HG02970 (cell line): ENCODE results near the gene TMEM18.

ENCODE experiments used
- ATAC-seq: cut with Tn5 transposase; IDR thresholded peaks from one replicate; pipeline ENCODE4 v1.9.1; 2021; ENCODE audit warnings: mild to moderate bottlenecking, moderate library complexity, moderate number of reproducible peaks; ENCODE audit not compliant: unreplicated experiment, low FRiP score

The TMEM18 gene

GRCh38 chr2:653645-654425 is 23.4 kb downstream of the TMEM18 start:
- no peak for ATAC-seq

DNA sequence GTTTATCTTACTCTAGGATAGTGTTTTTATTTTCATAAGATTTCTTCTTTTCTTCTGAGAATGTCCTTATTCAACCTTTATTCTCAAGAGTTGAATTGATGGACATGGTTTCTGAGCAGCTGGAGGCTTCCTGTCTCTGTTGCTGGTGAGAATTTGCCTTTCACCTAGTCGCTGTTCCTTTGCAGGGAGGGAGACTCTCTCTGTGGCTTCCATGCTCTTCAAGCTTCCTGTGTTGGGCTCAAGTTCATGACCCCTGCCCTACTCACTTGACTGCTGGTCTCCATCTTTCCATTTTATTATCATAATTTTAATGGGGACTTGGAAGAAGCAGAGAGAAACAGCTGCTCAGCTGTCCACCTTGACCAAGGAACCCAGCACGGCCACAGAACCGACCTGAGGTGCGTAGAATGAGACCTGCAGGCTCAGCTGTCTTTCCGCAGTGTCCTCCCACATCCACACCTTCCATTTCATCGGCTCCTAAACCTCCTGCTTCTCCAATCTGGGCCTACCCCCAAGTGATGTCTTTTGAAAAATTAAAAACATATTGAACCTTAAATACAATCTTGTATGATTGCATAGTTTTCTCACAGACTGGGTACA is 24.2 kb downstream of the TMEM18 start:
- ATAC-seq, result no peak

- ATAC-seq, result no peak
Observed at GRCh38 chr2:651951-652373, 25.2 kb downstream of the TMEM18 start.

DNA sequence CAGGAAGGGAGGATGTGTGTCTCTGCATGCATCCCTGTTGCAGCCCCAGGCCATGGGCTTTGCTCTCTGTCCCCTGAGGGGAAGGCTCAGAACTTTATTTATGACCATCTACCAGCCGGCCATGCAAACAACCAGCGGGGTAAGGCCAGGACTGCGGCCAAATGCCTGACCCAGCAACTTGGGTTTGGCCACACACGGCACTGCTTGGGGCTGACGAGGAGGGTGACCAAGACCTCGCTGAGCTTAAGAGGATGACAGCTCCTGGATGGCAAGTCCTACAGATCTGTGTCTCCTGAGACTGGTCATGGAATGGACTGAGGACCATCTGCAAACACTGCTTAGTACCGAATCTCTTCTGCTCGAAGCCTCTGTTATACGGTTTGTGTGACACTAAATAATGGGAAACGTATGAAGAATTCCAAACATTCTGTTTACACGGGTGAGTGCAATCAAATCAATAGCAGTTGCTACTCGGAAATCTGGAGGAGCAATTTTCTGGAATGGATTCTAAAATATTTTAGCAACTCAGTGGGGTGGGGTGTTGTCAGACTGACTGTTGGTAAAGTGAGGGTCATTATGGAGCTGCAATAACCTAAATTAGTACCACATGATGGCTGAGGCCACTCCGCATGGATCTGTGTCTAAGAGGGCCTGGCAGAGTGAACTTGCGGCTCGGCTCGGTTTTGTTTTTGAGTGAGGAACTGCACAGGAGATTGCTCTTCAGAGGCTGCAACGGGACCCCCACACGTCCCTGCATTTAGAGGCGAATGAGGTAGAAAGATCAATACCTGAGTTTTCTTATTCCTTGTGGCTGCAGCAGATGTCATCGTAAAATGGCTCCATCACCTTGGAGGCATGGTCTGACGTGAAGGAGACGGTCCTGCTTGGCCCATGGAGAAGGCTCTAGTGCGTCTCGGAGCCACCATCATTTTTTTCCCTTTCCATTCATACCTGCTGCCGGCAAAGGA is 26.6 kb downstream of the TMEM18 start:
- no peak for ATAC-seq

GRCh38 chr2:649426-650342 is 27.5 kb downstream of the TMEM18 start:
- ATAC-seq, result no peak

- ATAC-seq, result no peak
Observed at GRCh38 chr2:648476-649424, 28.5 kb downstream of the TMEM18 start.

GRCh38 chr2:647691-648231 is 29.4 kb downstream of the TMEM18 start:
- ATAC-seq, result no peak

- no peak for ATAC-seq
Observed at GRCh38 chr2:647003-647560, 30.1 kb downstream of the TMEM18 start.

DNA sequence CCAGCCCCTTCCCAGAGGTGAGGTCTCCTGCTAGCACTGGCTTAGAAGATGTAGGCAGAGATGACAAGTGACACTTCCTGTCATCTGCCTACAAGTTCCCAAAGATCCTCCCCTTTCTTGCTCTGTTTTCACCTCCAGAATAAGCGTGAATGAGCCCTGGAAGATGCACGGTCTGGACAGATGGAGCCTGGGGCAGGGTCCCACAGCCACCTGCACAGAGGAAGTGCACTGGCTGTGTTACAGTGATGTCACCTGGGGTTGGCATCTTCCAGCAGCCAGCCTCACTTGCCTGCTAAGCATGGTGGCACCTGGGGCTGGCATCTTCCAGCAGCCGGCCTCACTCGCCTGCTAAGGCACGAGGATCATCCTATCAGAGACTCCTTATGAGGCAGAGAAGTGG is 32.3 kb downstream of the TMEM18 start:
- no peak for ATAC-seq

DNA sequence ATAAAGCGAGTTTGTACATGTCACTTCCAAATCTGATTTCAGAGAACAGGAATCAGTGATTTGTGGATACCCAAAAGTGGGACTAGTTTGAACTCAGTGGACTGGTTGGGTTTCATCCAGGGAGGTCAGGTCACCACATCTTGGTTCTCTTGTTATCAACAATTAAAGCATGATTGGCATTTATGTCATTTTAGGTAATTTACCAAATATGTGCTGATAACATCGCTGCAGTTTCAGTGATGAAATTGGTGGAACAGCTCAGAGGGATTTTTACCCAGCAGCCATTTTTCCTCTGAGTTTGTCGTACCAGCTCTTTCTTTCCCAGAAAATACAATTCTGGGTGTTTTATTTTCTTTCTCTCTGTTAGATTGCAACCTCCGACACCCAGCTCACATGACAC is 33.4 kb downstream of the TMEM18 start:
- no peak for ATAC-seq

DNA sequence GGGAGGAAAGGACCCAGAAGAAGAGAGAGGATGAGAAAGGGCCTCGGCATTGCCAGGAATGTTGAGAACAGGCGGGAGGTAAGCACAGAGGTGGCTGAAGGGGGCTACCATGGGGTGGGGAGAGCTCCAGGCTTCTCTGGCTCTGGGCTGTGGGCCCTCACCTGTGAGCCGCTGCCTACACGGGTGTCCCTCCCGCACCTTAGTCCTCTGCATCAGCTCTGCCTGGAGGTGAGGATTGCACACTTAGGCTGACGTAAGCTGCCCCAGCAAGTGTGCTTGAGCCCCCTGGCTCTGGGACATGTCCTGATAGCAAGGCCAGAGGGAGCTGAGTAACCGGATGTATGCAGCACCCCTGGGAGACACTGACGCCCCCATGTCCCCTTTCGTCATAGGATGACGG is 33.9 kb downstream of the TMEM18 start:
- ATAC-seq, result no peak

- ATAC-seq, result no peak
Observed at GRCh38 chr2:641872-642815, 35.1 kb downstream of the TMEM18 start.

- no peak for ATAC-seq
Observed at GRCh38 chr2:641164-641871, 35.9 kb downstream of the TMEM18 start.

DNA sequence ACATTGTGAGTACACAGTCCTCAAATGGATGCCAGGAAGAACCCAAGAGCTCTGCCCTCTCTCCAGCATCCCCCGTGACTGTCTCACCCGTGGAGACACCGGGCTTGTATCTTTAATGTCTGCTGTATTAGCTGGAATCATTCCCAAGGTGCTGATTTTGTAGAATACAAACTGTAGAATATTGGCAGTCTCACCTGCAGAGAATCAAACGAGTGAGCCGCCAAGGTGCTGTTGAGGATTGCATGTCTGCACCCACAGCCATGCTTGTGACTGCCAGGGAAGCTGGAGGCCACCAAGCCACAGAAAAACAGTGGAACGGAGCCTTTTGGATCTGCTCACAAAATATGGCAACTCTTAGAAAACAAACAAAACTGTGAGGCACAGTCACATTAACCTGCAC is 37.5 kb downstream of the TMEM18 start:
- ATAC-seq, result no peak

- no peak for ATAC-seq
Observed at GRCh38 chr2:637804-638203, 39.4 kb downstream of the TMEM18 start.

DNA sequence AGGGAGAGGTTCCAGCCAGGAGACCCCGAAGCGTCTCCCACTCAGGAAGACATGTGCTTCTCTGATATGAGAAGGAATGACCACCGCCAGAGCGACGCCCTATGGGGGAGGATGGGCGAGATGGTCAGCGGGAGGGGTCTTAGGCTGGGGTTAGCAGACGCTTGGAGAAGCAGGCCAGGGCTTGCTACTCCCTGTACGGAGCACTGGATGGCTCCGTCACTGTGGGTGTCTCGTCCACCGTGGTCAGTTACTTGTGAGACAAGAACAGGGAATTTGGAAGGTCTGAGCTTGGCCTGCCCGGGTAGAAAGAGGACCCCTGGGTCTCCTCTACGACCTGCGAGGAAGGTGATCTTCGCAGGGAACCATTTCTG is 39.8 kb downstream of the TMEM18 start:
- no peak for ATAC-seq
